DOHH2 (cell line): ENCODE measurements around the gene CDK16.

ENCODE experiments used
- H3F3A ChIP-seq: fragments of 200-600 bp; sonication (generic), shearing (Covaris generic); 2 replicates; pipeline ENCODE4 v1.6.0; 2016; ENCODE audit warnings: antibody characterized with exemption, mild to moderate bottlenecking; ENCODE audit not compliant: control insufficient read depth, insufficient read depth
- H3K27ac ChIP-seq: fragments of 200-600 bp; sonication (generic); 2 replicates; pipeline ENCODE4 v1.5.1; 2014; ENCODE audit warnings: low read depth, mild to moderate bottlenecking, low read length, moderate library complexity
- H3K27me3 ChIP-seq: fragments of 200-600 bp; sonication (generic); 2 replicates; pipeline ENCODE4 v1.6.1; 2014; ENCODE audit warnings: mild to moderate bottlenecking, low read length, mixed read lengths; ENCODE audit not compliant: control insufficient read depth
- H3K36me3 ChIP-seq: fragments of 200-600 bp; sonication (generic); 2 replicates; pipeline ENCODE4 v1.6.1; 2014; ENCODE audit warnings: mild to moderate bottlenecking, low read length, moderate library complexity, mixed read lengths; ENCODE audit not compliant: control insufficient read depth
- H3K4me1 ChIP-seq: fragments of 200-600 bp; sonication (generic); 2 replicates; pipeline ENCODE4 v1.6.1; 2014; ENCODE audit warnings: mild to moderate bottlenecking, low read length, mixed read lengths; ENCODE audit not compliant: control insufficient read depth
- H3K4me2 ChIP-seq: fragments of 200-600 bp; sonication (generic); 2 replicates; pipeline ENCODE4 v1.6.0; 2014; ENCODE audit warnings: mild to moderate bottlenecking, low read length, moderate library complexity
- H3K4me3 ChIP-seq: fragments of 200-600 bp; sonication (generic); 2 replicates; pipeline ENCODE4 v1.5.1; 2014; ENCODE audit warnings: mild to moderate bottlenecking, low read length, mixed read lengths
- H3K79me2 ChIP-seq: fragments of 200-600 bp; sonication (generic); 2 replicates; pipeline ENCODE4 v1.6.1; 2014; ENCODE audit warnings: mild to moderate bottlenecking, low read length, mixed read lengths; ENCODE audit not compliant: control insufficient read depth
- H3K9me2 ChIP-seq: fragments of 200-600 bp; sonication (generic); replicated peaks from 2 replicates; pipeline ENCODE4 v1.6.1; 2014; ENCODE audit warnings: mild to moderate bottlenecking, low read length, mixed read lengths; ENCODE audit not compliant: control insufficient read depth
- H3K9me3 ChIP-seq: fragments of 200-600 bp; sonication (generic); 2 replicates; pipeline ENCODE4 v1.6.1; 2014; ENCODE audit warnings: antibody characterized with exemption, low read length, mixed read lengths; ENCODE audit not compliant: control insufficient read depth, insufficient read depth
- H4K20me1 ChIP-seq: fragments of 200-600 bp; sonication (generic); 2 replicates; pipeline ENCODE4 v1.6.0; 2014; ENCODE audit warnings: low read depth, mild to moderate bottlenecking, antibody characterized with exemption, low read length, moderate library complexity; ENCODE audit not compliant: control insufficient read depth, insufficient read depth
- EZH2phosphoT487 ChIP-seq: fragments of 200-600 bp; sonication (generic); IDR thresholded peaks from 2 replicates; pipeline ENCODE4 v1.6.1; 2017; ENCODE audit warnings: borderline replicate concordance, mild to moderate bottlenecking, antibody characterized with exemption, low read length, moderate library complexity, mixed read lengths
- TF ChIP-seq, protein P1 (sequence below): fragments of 200-600 bp; sonication (generic); IDR thresholded peaks from one replicate; pipeline ENCODE4 v1.5.1; 2014; ENCODE audit warnings: antibody characterized with exemption, mild to moderate bottlenecking, low read depth, low read length; ENCODE audit not compliant: poor library complexity, severe bottlenecking

Gene CDK16

DNA sequence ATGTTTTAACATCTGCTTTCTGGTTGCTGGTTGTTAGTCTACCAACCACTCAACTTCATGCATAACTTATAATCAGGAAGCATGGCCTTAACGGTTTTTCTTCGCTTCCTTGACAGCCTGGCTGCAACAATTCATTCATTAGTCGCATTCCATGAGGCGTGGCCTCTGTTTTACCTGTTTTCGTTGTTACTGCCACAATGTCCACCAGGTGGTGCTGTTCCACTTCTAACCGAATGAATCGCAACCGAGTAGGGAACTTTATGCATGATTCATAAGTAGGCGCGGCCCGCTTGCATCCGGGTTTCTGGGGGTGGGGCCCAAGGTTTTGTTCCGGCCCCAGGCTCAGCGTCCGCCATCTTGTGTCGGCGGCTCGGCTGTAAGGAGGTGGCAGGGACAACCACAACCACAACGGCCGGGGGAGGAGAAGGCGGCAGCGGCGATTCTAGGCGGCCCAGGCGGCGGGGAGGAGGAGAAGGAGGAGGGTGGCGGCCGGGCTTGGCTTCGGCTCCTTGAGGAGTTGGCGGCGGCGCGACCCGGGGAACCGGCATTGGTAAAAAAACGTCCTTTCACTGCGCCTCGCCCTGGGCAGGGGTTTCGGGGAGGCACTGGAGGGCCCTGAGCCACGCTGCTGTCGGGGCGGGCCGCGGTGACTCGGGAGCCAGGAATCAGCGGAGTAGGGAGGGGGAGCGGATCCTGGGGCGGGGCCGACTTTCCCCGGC lies 24.8 kb upstream of the CDK16 start, which contains the start of gene UBA1:
TSS of gene UBA1 (plus strand) at position 355 of the 719 bp plus-strand sequence. CDS start 4,974 bp downstream, outside the sequence.
- Histone ChIP-seq H3F3A (peaks cover 17% of the 10 kb centered on the region), H3K9me3 (no peaks in the 10 kb centered on the region), H3K27me3 (no peaks in the 10 kb centered on the region), H3K9me2 (no peaks in the 10 kb centered on the region), H3K4me2 (peak within 1 kb of the TSS; percentile 86), H3K36me3 (peaks cover 56% of the 10 kb centered on the region), H3K27ac (peak within 1 kb of the TSS; percentile 96), H4K20me1 (peaks cover 4% of the 10 kb centered on the region; the same call in 1 of the 2 replicates), H3K79me2 (peaks cover 63% of the 10 kb centered on the region), H3K4me1 (peaks cover 40% of the 10 kb centered on the region), H3K4me3 (peak within 1 kb of the TSS; percentile 81)
- TF ChIP-seq EZH2phosphoT487, result no peak
- TF ChIP-seq, protein P1, sequence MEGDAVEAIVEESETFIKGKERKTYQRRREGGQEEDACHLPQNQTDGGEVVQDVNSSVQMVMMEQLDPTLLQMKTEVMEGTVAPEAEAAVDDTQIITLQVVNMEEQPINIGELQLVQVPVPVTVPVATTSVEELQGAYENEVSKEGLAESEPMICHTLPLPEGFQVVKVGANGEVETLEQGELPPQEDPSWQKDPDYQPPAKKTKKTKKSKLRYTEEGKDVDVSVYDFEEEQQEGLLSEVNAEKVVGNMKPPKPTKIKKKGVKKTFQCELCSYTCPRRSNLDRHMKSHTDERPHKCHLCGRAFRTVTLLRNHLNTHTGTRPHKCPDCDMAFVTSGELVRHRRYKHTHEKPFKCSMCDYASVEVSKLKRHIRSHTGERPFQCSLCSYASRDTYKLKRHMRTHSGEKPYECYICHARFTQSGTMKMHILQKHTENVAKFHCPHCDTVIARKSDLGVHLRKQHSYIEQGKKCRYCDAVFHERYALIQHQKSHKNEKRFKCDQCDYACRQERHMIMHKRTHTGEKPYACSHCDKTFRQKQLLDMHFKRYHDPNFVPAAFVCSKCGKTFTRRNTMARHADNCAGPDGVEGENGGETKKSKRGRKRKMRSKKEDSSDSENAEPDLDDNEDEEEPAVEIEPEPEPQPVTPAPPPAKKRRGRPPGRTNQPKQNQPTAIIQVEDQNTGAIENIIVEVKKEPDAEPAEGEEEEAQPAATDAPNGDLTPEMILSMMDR, result peak; percentile 70

DNA sequence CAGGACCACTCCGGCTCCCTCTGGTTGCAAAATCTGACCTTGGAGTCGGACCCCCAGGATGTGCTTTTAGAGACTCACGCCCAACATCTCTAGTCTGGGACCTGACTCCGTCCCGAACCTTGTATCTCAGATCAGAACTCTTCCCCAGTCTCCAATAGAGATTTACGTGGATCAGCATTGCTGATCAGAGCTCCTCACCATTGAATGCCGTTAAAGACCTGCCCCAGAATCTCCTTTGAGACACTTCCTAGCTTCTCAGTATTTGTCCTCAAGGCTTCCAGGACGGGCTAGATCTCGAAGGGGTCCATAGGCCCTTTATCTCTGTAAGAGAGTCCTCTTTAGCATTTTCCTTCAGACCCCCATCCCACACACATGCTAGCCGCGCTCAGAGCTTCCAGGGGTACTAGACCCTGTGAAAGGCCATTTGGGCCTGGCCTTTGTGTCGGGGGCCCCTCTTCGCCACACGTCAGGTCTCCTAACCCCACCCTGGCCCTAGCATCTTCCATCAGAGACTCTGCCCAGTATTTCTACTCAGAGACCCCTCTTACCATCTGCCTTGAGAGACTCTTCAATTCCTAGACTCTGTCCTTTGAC lies 24.2 kb upstream of the CDK16 start:
- H3K36me3 ChIP-seq, result peaks cover 62% of the 10 kb centered on the region
- no peaks in the 10 kb centered on the region for H3K27me3 ChIP-seq
- peaks cover 64% of the 10 kb centered on the region for H3K79me2 ChIP-seq
- H3K9me2 ChIP-seq, result no peaks in the 10 kb centered on the region
- H3F3A ChIP-seq, result peaks cover 12% of the 10 kb centered on the region
- peak overlapping the region; percentile 86 for H3K4me2 ChIP-seq
- H3K4me3 ChIP-seq, result peak overlapping the region; percentile 81
- no peaks in the 10 kb centered on the region for H3K9me3 ChIP-seq
- peak overlapping the region; percentile 96 for H3K27ac ChIP-seq
- peaks cover 40% of the 10 kb centered on the region for H3K4me1 ChIP-seq
- TF ChIP-seq, protein P1, result no peak
- no peak for TF ChIP-seq EZH2phosphoT487
- peaks cover 4% of the 10 kb centered on the region; the same call in 1 of the 2 replicates for H4K20me1 ChIP-seq

DNA sequence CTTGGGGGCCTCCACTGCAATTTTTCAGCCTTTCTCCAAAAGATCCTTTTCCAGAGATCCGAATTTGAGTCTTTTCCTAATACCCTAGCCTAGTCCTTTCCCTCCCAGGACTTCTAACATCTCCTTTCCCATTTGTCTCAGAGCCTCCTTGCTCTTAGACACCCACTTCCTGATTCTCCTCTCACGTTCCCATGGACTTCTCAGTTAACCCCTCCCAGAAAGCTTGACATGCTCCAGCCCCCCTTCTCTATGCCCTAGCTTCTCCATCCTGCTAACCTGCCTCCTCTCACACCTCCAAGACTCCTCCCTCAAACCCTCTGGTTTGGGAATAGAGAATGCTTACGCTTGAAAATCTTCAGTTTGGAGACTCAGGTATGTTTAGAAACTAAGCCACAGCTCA lies 22.4 kb upstream of the CDK16 start:
- H3F3A ChIP-seq, result peaks cover 12% of the 10 kb centered on the region
- no peaks in the 10 kb centered on the region for H3K27me3 ChIP-seq
- no peak overlapping the region for H3K4me3 ChIP-seq
- H3K9me3 ChIP-seq, result no peaks in the 10 kb centered on the region
- TF ChIP-seq EZH2phosphoT487, result no peak
- TF ChIP-seq, protein P1, result no peak
- no peaks in the 10 kb centered on the region for H3K9me2 ChIP-seq
- H4K20me1 ChIP-seq, result peaks cover 4% of the 10 kb centered on the region; the same call in 1 of the 2 replicates
- H3K36me3 ChIP-seq, result peaks cover 74% of the 10 kb centered on the region
- H3K27ac ChIP-seq, result no peak overlapping the region
- peak overlapping the region; percentile 86; the same call in 1 of the 2 replicates for H3K4me2 ChIP-seq
- peaks cover 30% of the 10 kb centered on the region for H3K4me1 ChIP-seq
- H3K79me2 ChIP-seq, result peaks cover 61% of the 10 kb centered on the region
